Keratinocyte (primary cell): ENCODE data around the gene PPL. TPM values are rescaled to one million over a fixed set of nuclear protein-coding genes. Genes with fewer than 3 reads are reported as not detected.

Experiments used
- DNase-seq: peaks from one replicate; pipeline ENCODE4 v3.0.0-alpha.2; 2011; ENCODE audit warnings: low read depth, missing footprints, low spot score
- FAIRE-seq: peaks from 2 replicates; lab custom pipeline; 2011; peaks lifted over from hg19 to GRCh38; lab: Jason Lieb, UNC
- H2AFZ ChIP-seq: 2 replicates; pipeline ENCODE4 v1.6.0; 2012; ENCODE audit warnings: low read length, control low read depth, inconsistent platforms; ENCODE audit not compliant: control insufficient read depth
- H3K27ac ChIP-seq: 2 replicates; pipeline ENCODE4 v1.5.1; 2011; ENCODE audit warnings: low read length; ENCODE audit not compliant: control insufficient read depth, insufficient read depth
- H3K27me3 ChIP-seq: 3 replicates; pipeline ENCODE4 v1.6.0; 2011; ENCODE audit warnings: low read length; ENCODE audit not compliant: control insufficient read depth, insufficient read depth; ENCODE audit errors: extremely low read depth
- H3K36me3 ChIP-seq, 2 experiments: 2 replicates in 1 of 2; 3 replicates in 1 of 2; pipeline ENCODE4 v1.5.1; 2011; ENCODE audit warnings: low read length in 2 of 2, mild to moderate bottlenecking in 1 of 2; ENCODE audit not compliant: control insufficient read depth in 2 of 2, insufficient read depth in 2 of 2; ENCODE audit errors: extremely low read depth in 1 of 2
- H3K4me1 ChIP-seq: 3 replicates; pipeline ENCODE4 v1.5.1; 2011; ENCODE audit warnings: low read length; ENCODE audit not compliant: control insufficient read depth, insufficient read depth; ENCODE audit errors: extremely low read depth
- H3K4me2 ChIP-seq: 3 replicates; pipeline ENCODE4 v1.6.0; 2011; ENCODE audit warnings: low read depth, low read length; ENCODE audit not compliant: control insufficient read depth, insufficient read depth; ENCODE audit errors: extremely low read depth
- H3K4me3 ChIP-seq, 3 experiments: fragments of 200-600 bp in 1 of 3; sonication (generic) in 1 of 3; 2 replicates in 2 of 3; 3 replicates in 1 of 3; pipeline ENCODE4 v1.5.1; 2011 to 2016; ENCODE audit warnings: low read length in 3 of 3, mild to moderate bottlenecking in 3 of 3, control low read depth in 2 of 3, inconsistent platforms in 1 of 3, low read depth in 1 of 3, mixed read lengths in 1 of 3, mixed run types in 1 of 3, moderate library complexity in 1 of 3; ENCODE audit not compliant: control insufficient read depth in 2 of 3, insufficient read depth in 2 of 3; ENCODE audit errors: extremely low read depth in 1 of 3
- H3K79me2 ChIP-seq: 2 replicates; pipeline ENCODE4 v1.6.0; 2012; ENCODE audit warnings: low read length; ENCODE audit not compliant: control insufficient read depth, insufficient read depth
- H3K9ac ChIP-seq: 3 replicates; pipeline ENCODE4 v1.6.0; 2011; ENCODE audit warnings: low read length; ENCODE audit not compliant: control insufficient read depth, insufficient read depth; ENCODE audit errors: extremely low read depth
- H3K9me1 ChIP-seq: 3 replicates; pipeline ENCODE4 v1.6.0; 2011; ENCODE audit warnings: low read length; ENCODE audit not compliant: control insufficient read depth, insufficient read depth; ENCODE audit errors: extremely low read depth
- H3K9me3 ChIP-seq: 2 replicates; pipeline ENCODE4 v1.5.1; 2012; ENCODE audit warnings: low read depth, low read length; ENCODE audit not compliant: control insufficient read depth
- H4K20me1 ChIP-seq: 3 replicates; pipeline ENCODE4 v1.6.0; 2011; ENCODE audit warnings: low read length; ENCODE audit not compliant: control insufficient read depth, insufficient read depth; ENCODE audit errors: extremely low read depth
- CTCF ChIP-seq, 3 experiments: IDR thresholded peaks in 1 of 3; conservative IDR thresholded peaks in 1 of 3; optimal IDR thresholded peaks in 1 of 3; 2 replicates in 2 of 3; 3 replicates in 1 of 3; pipeline versions ENCODE3 to v1.5.1; 2011; ENCODE audit warnings: low read length in 3 of 3, mild to moderate bottlenecking in 3 of 3, moderate library complexity in 2 of 3, control low read depth in 1 of 3, inconsistent platforms in 1 of 3; ENCODE audit not compliant: insufficient read depth in 2 of 3; ENCODE audit errors: extremely low read depth in 1 of 3
- EZH2 ChIP-seq: IDR thresholded peaks from one replicate; pipeline ENCODE4 v1.6.1; 2012; ENCODE audit warnings: inconsistent platforms, mild to moderate bottlenecking, low read length, moderate library complexity
- dilution Hi-C: fragments of 300-500 bp; cut with MboI; formaldehyde crosslinking; loops from one replicate; pipeline ENCODE4 v1.7.0; 2020; ENCODE audit warnings: low sequenced_read_pairs; ENCODE audit not compliant: extremely low pct_ligation_motif_present
- polyA plus RNA-seq, 5 experiments: library from polyadenylated mRNA; depleted of rRNA in 3 of 5; stranded (reverse) in 3 of 5; stranded (forward) in 1 of 5; unstranded in 1 of 5; fragments of >200 nt; gene quantifications; 1 replicate in 1 of 5; 2 replicates in 3 of 5; 3 replicates in 1 of 5; pipeline versions ENCODE4 v1.2.1 to v1.2.3, GENCODE V29; 2011 to 2012; ENCODE audit warnings: missing spikeins in 2 of 5, low read depth in 1 of 5, low replicate concordance in 1 of 5

The PPL gene
- polyA plus RNA-seq, 1 donor (not counting 4 experiments of a cell fraction or from before 2014, with no cell fraction given): 26.6 TPM

GRCh38 chr16:4840984-4841383 is 96.0 kb downstream of the PPL start:
- H3K27ac ChIP-seq: no peak overlapping the region
- DNase-seq: no peak
- no peaks in the 10 kb centered on the region for H3K9me3 ChIP-seq
- no peak overlapping the region for H3K9ac ChIP-seq
- no peak overlapping the region for H2AFZ ChIP-seq
- no peaks in the 10 kb centered on the region for H3K27me3 ChIP-seq
- no peaks in the 10 kb centered on the region for H3K9me1 ChIP-seq
- H3K4me2 ChIP-seq: no peak overlapping the region
- dilution Hi-C loops: no loop called here
- peaks cover 33% of the 10 kb centered on the region for H3K79me2 ChIP-seq
- no peaks in the 10 kb centered on the region for H4K20me1 ChIP-seq
- no peak for FAIRE-seq
- H3K4me3 ChIP-seq: no peak overlapping the region
- no peak for TF ChIP-seq EZH2
- no peak for TF ChIP-seq CTCF (optimal IDR thresholded peaks at IDR 0.05 in 1 of 3, IDR thresholded peaks at IDR 0.05 in 1 of 3, conservative IDR thresholded peaks at IDR 0.05 in 1 of 3; ENCODE audit: extremely low read depth in 1 of 3, insufficient read depth in 2 of 3, low read length in 3 of 3)
- H3K4me1 ChIP-seq: peaks cover 6% of the 10 kb centered on the region
- H3K36me3 ChIP-seq: peaks cover 28 to 43% of the 10 kb centered on the region in 2 experiments

DNA sequence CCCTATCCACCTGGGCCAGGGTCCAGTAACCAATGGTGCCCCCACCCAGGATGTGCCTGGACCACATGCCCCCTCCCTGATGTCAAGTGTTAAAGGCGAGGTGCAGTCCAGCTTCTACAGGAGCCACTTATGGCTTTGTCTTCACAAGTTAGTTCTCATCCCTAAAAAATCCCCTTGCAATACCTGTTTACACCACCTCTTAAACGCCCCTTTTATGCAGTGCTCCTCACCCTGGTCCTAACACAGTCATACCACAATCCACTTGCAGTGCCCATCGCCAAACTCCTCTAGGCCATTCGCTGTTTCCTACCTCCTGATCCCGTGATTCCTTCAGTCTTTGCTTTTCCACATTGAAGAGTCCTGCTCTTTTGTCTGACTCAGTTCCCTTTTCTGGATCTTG is 97.0 kb downstream of the PPL start:
- no peak overlapping the region for H3K27ac ChIP-seq
- no peak overlapping the region for H2AFZ ChIP-seq
- H3K9me1 ChIP-seq: no peaks in the 10 kb centered on the region
- no peak for FAIRE-seq
- DNase-seq: no peak
- no peaks in the 10 kb centered on the region for H3K9me3 ChIP-seq
- TF ChIP-seq CTCF (optimal IDR thresholded peaks at IDR 0.05 in 1 of 3, IDR thresholded peaks at IDR 0.05 in 1 of 3, conservative IDR thresholded peaks at IDR 0.05 in 1 of 3; ENCODE audit: extremely low read depth in 1 of 3, insufficient read depth in 2 of 3, low read length in 3 of 3): peak in 2 of 3 experiments; percentile 8 to 19
- no peak for TF ChIP-seq EZH2
- H3K4me1 ChIP-seq: no peaks in the 10 kb centered on the region
- no peaks in the 10 kb centered on the region for H4K20me1 ChIP-seq
- dilution Hi-C loops: no loop called here
- H3K4me2 ChIP-seq: no peak overlapping the region
- H3K9ac ChIP-seq: no peak overlapping the region
- peaks cover 24% of the 10 kb centered on the region for H3K79me2 ChIP-seq
- peaks cover 28 to 37% of the 10 kb centered on the region in 2 experiments for H3K36me3 ChIP-seq
- no peak overlapping the region for H3K4me3 ChIP-seq
- no peaks in the 10 kb centered on the region for H3K27me3 ChIP-seq
